Measurements from ENCODE around the gene NUP43. TPM values are rescaled to one million over a fixed set of nuclear protein-coding genes. Genes with fewer than 3 reads are reported as not detected.

NUP43 gene
- total and polyA plus RNA-seq, 2 of the 13 experiments (the other 11 are each of a cell fraction or from before 2014, with no cell fraction given) = 38.9 to 85.1 TPM

DNA sequence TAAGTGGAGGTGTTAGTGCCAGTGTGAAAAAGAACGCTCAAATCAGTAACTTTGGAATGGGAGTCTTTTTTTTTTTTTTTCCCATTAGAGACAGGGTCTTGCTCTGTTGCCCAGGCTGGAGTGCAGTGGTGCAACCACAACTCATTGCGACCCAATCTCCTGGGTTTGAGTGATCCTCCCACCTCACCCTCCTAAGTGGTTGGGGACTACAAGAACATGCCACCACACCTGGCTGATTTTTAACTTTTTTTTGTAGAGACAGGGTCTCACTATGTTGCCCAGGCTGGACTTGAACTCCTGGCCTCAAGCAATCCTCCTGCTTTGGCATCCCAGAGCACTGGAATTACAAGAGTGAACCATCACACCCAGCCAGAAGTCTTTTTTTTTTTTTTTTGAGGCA is 48.2 kb downstream of the NUP43 start:
- no peak overlapping the region for H3K4me2 ChIP-seq (ENCODE audit: low read depth, low read length)
- BruUV-seq (replicated peaks) = no TSS peak
- TF ChIP-seq JDP2 (CRISPR knock-in tag; IDR thresholded peaks at IDR 0.05; ENCODE audit: borderline replicate concordance) (no peak), GPN1 (CRISPR knock-in tag; IDR thresholded peaks at IDR 0.05; ENCODE audit: borderline replicate concordance) (no peak), ZNF121 (CRISPR knock-in tag; IDR thresholded peaks at IDR 0.05) (peak; percentile 87)
- peaks cover 15 to 62% of the 10 kb centered on the region in 2 experiments for H3K36me3 ChIP-seq (replicated peaks in 1 of 2; ENCODE audit: control insufficient read depth in 1 of 2, insufficient read depth in 2 of 2, low read length in 2 of 2)
- no peak for DNase-seq (ENCODE audit: low spot score)
- H3K9me3 ChIP-seq (ENCODE audit: low read length) = no peaks in the 10 kb centered on the region
- H3K4me3 ChIP-seq (replicated peaks in 1 of 3; ENCODE audit: insufficient read depth in 1 of 3, low read depth in 2 of 3, low read length in 3 of 3) = no peak overlapping the region
- intact Hi-C loops (cut with micrococcal nuclease; ENCODE audit: unreplicated experiment) = no loop called here
- no peak for FAIRE-seq
- POLR2A ChIA-PET = interaction anchor here (1.9 kb wide), 1 partner anchor 20 kb away, joined by 5 read pairs; the partner anchor contains the start of gene LATS1
- peaks cover 18% of the 10 kb centered on the region for H4K20me1 ChIP-seq (ENCODE audit: insufficient read depth, low read length)
- H3K9ac ChIP-seq (ENCODE audit: insufficient read depth, low read depth, low read length) = no peak overlapping the region
- in situ Hi-C loops (cut with HindIII; ENCODE audit: extremely low pct_ligation_motif_present, low pct_unique_long_range_greater_than_20kb) = no loop called here
- peaks cover 58% of the 10 kb centered on the region for H3K79me2 ChIP-seq (ENCODE audit: insufficient read depth, low read length)
- no peaks in the 10 kb centered on the region for H3K4me1 ChIP-seq (ENCODE audit: insufficient read depth, low read length)
- H3K27ac ChIP-seq (ENCODE audit: extremely low read length, insufficient read depth, low read length) = no peak overlapping the region
- no peaks in the 10 kb centered on the region for H3K27me3 ChIP-seq (ENCODE audit: control insufficient read depth in 1 of 2, insufficient read depth in 2 of 2, low read length in 2 of 2)
- no peak overlapping the region for H2AFZ ChIP-seq (ENCODE audit: low read length)
- no peak for ATAC-seq
- WGBS (ENCODE audit: low lambda C conversion rate) = 100% methylated on average over 2 of the region's 2 CpGs
- CTCF ChIA-PET (ENCODE audit: low intra/inter-chr PET ratio, low total read pairs) = no interaction called here

DNA sequence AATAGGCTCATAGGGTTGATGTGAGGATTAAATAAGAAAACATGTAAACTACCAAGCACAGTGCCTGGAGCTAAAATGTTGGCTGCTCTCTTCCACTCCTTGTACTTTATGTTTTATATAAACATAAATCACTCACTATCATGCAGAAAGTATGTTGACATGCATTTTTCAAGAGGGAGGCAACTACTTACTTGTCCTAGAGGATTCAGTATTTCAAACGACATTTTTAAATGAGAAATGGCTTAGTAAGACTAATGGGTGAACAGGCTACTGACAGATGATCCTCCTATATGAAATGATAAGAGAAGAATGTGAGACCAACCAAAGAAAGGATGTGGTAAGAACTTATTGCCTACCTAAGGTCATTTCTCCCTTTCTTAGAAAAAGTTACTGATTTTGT is 49.4 kb downstream of the NUP43 start:
- BruUV-seq (replicated peaks) = TSS peak; percentile 11
- no peak for ATAC-seq
- CTCF ChIA-PET (ENCODE audit: low intra/inter-chr PET ratio, low total read pairs) = no interaction called here

More for the DNA sequence above, 49.4 kb downstream of the NUP43 start:
- Histone ChIP-seq H3K27ac (ENCODE audit: extremely low read length, insufficient read depth, low read length) (no peak overlapping the region), H3K4me2 (ENCODE audit: low read depth, low read length) (no peak overlapping the region), H3K9me3 (ENCODE audit: low read length) (no peaks in the 10 kb centered on the region), H3K36me3 (replicated peaks in 1 of 2; ENCODE audit: control insufficient read depth in 1 of 2, insufficient read depth in 2 of 2, low read length in 2 of 2) (peaks cover 19 to 70% of the 10 kb centered on the region in 2 experiments), H3K4me3 (replicated peaks in 1 of 3; ENCODE audit: insufficient read depth in 1 of 3, low read depth in 2 of 3, low read length in 3 of 3) (no peak overlapping the region), H3K27me3 (ENCODE audit: control insufficient read depth in 1 of 2, insufficient read depth in 2 of 2, low read length in 2 of 2) (no peaks in the 10 kb centered on the region), H4K20me1 (ENCODE audit: insufficient read depth, low read length) (peaks cover 13% of the 10 kb centered on the region), H2AFZ (ENCODE audit: low read length) (no peak overlapping the region), H3K79me2 (ENCODE audit: insufficient read depth, low read length) (peaks cover 47% of the 10 kb centered on the region), H3K4me1 (ENCODE audit: insufficient read depth, low read length) (no peaks in the 10 kb centered on the region), H3K9ac (ENCODE audit: insufficient read depth, low read depth, low read length) (no peak overlapping the region)
- DNase-seq (ENCODE audit: low spot score) (no peak), FAIRE-seq (no peak)
- POLR2A ChIA-PET = no interaction called here
- 91% methylated on average over 1 of the region's 1 CpG for WGBS (ENCODE audit: low lambda C conversion rate)
- TF ChIP-seq, protein P1, sequence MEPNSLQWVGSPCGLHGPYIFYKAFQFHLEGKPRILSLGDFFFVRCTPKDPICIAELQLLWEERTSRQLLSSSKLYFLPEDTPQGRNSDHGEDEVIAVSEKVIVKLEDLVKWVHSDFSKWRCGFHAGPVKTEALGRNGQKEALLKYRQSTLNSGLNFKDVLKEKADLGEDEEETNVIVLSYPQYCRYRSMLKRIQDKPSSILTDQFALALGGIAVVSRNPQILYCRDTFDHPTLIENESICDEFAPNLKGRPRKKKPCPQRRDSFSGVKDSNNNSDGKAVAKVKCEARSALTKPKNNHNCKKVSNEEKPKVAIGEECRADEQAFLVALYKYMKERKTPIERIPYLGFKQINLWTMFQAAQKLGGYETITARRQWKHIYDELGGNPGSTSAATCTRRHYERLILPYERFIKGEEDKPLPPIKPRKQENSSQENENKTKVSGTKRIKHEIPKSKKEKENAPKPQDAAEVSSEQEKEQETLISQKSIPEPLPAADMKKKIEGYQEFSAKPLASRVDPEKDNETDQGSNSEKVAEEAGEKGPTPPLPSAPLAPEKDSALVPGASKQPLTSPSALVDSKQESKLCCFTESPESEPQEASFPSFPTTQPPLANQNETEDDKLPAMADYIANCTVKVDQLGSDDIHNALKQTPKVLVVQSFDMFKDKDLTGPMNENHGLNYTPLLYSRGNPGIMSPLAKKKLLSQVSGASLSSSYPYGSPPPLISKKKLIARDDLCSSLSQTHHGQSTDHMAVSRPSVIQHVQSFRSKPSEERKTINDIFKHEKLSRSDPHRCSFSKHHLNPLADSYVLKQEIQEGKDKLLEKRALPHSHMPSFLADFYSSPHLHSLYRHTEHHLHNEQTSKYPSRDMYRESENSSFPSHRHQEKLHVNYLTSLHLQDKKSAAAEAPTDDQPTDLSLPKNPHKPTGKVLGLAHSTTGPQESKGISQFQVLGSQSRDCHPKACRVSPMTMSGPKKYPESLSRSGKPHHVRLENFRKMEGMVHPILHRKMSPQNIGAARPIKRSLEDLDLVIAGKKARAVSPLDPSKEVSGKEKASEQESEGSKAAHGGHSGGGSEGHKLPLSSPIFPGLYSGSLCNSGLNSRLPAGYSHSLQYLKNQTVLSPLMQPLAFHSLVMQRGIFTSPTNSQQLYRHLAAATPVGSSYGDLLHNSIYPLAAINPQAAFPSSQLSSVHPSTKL (CRISPR knock-in tag; IDR thresholded peaks at IDR 0.05) = no peak
- intact Hi-C loops (cut with micrococcal nuclease; ENCODE audit: unreplicated experiment) = no loop called here
- in situ Hi-C loops (cut with HindIII; ENCODE audit: extremely low pct_ligation_motif_present, low pct_unique_long_range_greater_than_20kb) = no loop called here

All from HepG2 (cell line).